Stimulated activated CD4-positive, alpha-beta T cell treated with anti-CD3 and anti-CD28 coated beads, TNF-alpha, amount 100 ng/mL, for 4 hours (primary cell): ENCODE results near the gene GADD45B.
"Not testable (repeated sequence)": the region's sequence is repeated elsewhere in the genome, so short reads cannot be mapped to it uniquely, and the experiment has no call there.

Source experiments
- DNase-seq, 3 experiments: peaks; one replicate each; pipeline ENCODE4 v3.0.0-alpha.2; 2020; ENCODE audit warnings: low read depth in 3 of 3

The GADD45B gene

DNA sequence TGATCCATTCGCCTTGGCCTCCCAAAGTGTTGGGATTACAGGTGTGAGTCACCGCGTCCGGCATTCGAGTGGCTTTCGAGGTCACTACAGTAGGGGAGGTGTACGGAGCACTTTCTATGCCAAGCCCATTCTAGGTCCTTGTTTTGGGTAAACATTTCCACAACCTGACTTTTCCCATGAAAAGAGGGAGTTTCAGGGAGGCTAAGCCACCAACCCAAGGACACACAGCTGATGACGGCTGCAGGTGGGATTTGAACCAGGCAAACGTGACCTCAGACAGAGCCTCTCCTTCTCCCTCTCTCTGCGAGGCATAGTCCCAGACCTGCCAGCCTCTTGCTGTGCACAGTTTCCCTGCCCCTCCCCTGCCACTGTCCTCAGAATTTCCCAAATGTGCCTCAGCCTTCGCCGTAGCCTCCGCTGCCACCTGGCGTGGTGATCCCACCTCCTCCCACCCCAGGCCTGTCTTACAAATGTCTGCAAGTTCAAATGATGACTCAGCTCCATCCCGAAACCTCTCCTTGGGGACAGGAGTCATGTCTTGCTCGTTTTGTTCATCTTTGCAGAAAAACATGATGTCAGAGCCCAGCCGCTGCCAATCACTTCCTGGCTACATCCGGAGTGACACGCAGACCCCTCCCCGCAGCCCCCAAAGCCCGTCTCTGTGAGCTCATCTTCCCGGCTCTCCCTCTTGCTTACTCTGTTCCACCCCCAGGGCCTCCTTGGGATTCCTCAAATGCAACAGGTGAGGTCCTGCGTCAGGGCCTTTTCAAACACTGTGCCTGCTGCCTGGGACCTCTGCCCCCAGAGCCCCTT is 6.6 kb upstream of the GADD45B start:
- DNase-seq: no peak

DNA sequence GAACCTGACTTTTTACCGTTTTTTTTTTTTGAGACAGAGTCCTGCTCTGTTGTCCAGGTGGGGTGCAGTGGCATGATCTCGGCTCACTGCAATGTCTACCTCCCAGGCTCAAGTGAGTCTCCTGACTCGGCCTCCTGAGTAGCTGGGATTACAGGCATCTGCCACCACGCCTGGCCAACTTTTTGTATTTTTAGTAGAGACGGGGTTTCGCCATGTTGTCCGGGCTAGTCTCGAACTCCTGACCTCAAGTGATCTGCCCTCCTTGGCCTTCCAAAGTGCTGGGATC is 6.1 kb upstream of the GADD45B start:
- not testable (repeated sequence) for DNase-seq

DNA sequence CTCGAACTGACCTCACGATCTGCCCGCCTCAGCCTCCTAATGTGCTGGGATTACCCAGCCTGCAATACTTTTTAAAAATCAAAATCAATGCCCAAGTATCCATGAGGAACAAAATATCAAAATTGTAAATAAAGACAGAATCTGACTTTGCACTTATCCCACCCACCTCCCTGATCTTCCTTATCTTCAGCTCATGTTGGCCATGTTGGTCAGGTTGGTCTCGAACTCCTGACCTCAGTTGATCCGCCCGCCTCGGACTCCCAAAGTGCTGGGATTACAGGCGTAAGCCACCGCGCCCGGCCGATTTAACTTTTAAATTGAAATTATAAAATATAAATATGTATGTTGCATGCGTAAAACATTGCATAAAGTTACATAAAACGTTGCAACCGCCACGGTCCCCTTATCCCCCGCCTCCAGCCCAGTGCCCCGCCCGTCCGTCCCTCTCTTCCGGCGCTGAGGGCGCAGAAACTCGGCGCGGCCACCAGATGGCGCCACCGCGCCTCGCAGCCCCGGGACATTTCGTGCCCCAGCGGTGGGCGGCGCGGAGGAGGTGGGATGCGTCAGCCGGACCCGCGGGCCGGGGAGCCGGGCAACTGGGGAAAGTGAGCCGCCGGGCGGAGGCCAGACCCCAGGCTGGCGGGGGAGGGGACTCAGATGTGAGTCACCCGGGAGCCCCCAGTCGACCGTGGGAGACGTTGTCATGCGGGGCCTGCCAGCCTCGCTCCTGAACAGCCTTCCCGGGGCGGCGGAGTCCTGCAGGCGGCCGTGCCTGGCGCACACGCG is 1.5 kb upstream of the GADD45B start:
- DNase-seq: peak; percentile 90 to 93 (median 91)

DNA sequence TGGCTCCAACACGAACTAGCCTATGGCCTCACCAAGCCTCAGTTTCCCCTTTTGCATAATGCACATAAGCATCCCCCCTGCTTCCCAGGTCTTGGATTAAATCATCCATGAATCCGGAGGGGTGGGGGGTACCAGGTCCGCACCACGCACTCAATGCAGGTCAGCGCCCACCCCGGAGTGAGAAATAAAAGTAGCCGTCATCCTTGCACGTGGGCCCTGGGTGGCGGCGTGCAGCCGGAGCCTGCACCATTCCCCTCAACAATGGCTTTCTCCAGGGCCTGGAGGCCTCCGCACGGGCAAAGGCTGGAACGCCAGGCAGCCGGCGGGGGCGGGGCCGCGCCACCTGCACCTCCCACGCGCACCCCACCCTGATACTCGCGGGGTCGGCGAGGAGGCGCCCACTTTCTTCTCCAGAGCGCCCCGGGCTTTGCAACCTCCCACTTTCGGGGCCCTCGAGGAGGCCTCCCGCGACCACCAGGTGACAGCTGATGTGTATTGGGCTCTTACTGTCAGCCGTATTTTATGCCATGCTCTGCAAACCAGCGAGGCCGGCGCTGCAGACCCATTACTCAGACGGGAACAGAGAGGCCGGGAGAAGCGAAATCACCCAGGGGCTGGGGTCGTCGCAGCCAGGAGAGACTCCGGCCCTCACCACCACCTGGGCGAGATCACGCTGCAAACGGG is 767 bp upstream of the GADD45B start:
- peak in 2 of 3 experiments; percentile 44 to 45 for DNase-seq

DNA sequence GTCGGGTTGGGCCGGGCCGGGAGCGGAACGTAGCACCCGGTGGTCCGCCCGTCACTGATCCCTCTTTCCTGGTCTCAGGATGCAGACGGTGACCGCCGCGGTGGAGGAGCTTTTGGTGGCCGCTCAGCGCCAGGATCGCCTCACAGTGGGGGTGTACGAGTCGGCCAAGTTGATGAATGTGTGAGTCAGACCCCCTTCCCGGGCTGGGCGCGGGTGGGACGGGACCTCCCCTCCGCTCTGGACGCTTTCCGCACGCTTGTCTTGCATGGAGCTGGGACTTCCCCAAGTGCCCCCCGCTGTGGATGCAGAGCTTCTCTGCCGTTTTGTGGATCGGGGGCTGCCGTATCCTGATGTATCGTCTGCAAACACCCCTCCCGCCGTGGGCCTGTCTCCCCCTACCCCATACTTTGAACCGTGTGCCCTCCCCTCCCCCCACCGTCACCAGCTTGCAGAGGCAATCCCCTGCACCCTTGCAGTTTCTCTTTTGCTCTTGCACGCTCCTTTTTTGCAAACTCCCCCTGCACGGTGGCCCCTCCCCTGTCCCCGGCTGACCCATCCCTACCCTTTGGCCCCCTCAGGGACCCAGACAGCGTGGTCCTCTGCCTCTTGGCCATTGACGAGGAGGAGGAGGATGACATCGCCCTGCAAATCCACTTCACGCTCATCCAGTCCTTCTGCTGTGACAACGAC is 669 bp downstream of the GADD45B start:
- DNase-seq: peak in 2 of 3 experiments; percentile 52 to 56

DNA sequence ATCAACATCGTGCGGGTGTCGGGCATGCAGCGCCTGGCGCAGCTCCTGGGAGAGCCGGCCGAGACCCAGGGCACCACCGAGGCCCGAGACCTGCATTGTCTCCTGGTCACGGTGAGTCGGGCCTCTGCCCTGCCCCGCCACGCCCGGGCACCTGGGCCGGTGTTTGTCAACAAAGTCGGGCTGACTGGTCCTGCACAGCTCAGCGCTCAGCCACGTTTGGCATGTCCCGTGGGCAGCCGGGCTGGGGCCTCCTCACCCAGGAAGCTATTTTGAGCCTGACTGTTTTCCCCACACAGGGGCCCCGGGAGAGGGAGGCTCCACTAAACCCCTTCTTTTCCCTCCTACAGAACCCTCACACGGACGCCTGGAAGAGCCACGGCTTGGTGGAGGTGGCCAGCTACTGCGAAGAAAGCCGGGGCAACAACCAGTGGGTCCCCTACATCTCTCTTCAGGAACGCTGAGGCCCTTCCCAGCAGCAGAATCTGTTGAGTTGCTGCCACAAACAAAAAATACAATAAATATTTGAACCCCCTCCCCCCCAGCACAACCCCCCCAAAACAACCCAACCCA is 1.3 kb downstream of the GADD45B start:
- DNase-seq: peak in 1 of 3 experiments; percentile 25

DNA sequence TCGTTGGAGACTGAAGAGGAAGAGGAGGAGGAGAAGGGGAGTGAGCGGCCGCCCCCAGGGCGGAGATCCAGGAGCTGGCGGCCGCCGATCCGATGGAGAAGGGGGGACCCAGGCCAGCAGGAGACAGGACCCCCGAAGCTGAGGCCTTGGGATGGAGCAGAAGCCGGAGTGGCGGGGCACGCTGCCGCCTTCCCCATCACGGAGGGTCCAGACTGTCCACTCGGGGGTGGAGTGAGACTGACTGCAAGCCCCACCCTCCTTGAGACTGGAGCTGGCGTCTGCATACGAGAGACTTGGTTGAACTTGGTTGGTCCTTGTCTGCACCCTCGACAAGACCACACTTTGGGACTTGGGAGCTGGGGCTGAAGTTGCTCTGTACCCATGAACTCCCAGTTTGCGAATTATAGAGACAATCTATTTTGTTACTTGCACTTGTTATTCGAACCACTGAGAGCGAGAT is 1.8 kb downstream of the GADD45B start:
- DNase-seq: no peak

DNA sequence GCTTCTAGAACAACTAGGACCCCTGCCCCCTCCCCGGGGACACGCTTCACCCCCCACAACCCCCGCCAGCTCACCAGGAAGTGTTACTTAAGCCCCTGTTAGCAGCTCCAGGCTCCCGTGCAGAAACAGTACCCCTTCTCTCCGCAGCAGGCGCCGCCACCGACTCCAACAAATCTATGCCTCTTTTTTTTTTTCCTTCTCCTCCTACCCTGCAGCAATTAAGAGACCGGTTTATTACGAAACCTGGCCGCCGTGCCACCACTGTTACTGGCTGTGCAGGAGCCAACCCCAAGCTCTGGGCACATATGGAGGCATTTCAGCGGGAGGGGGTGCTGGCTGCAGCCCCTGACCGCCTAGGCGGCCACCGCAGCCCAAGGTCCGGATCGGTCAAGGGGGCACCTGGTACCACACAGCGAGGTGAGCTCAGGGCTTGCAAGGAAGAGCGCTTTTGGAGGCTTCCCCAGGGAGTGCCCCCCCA is 2.4 kb downstream of the GADD45B start:
- DNase-seq: no peak

DNA sequence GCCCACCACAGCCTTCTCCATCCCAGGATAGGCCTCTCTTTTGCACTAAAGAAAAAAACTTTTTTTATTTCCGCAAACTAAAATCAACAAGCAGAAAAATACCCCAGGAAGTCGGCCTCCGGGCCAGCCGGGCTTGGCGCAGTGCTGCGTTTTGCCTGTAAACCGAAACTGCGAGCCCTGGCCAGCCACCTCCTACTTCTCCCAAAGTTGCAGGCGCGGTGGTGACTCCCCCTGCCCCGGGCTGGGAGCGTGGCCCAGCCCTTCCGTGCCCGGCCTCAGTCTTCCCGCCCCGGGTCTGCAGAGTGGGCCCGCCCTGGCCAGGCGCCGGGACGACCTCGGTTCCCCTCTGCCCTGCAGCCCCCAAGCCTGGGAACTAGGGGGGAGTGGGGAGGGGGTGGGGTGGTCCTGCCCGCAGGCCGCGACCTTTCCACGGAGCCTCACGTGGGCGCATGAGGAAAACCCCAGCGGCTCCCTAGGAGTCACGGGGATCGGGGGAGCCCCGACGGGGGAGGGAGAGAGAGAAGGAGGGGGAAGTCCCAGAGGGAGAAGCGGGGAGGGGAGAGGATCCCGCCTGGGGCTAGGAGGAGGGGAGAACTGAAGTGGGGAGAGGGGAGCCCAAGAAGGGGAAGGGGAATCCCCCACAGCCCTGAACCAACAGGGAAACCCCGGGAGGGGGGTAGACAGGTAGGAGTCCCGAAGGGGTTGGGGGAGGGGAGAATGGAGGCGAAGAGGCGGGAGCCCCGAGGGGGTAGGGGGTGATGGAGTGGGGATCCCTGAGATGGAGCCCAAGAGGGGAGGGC is 3.0 kb downstream of the GADD45B start:
- DNase-seq: peak in 2 of 3 experiments; percentile 59 to 60

DNA sequence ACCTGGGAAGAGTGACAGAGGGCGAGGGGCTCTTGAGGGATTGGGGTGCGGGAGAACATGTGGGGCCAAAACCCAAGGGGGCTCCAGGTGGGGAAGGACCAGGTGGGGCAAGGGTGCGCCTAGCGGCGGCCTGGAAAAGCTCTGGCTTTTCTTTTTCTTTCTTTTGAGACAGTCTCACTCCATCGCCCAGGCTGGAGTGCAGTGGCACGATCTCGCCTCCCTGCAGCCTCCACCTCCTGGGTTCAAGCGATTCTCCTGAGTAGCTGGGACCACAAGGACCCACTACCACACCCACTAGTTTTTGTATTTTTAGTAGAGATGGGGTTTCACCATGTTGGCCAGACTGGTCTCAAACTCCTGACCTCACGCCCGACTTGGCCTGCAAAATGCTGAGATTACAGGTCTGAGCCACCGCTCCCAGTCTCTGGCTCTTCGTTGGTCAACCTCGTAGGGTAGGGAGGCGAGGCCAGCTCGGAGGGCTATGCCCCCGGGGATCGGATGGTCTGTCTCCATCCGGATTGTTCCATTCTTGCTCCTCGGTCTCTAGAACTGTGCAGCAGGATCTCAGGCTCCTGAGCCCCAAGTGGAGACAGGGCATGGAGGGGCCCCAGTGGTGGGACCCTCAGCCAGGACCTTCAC is 3.7 kb downstream of the GADD45B start:
- no peak for DNase-seq

DNA sequence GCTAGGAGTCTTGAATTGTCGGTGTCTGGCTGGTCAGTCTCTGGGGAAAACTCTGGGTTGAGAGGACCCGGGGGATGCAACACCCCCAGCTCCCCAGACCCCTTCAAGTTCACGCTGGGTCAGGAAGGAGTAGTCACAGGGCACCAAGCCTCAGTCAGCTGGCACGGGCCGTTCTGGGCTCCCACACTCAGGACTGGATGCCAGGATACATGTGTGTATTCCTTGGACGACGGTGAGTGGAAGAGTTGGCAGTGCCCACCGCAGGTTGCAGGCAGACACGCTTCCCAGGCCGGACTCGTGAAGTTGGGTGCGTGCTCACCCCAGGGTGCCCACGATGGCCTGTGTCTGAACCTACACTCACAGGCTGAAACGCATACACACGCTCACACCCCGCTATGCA is 5.5 kb downstream of the GADD45B start:
- no peak for DNase-seq

DNA sequence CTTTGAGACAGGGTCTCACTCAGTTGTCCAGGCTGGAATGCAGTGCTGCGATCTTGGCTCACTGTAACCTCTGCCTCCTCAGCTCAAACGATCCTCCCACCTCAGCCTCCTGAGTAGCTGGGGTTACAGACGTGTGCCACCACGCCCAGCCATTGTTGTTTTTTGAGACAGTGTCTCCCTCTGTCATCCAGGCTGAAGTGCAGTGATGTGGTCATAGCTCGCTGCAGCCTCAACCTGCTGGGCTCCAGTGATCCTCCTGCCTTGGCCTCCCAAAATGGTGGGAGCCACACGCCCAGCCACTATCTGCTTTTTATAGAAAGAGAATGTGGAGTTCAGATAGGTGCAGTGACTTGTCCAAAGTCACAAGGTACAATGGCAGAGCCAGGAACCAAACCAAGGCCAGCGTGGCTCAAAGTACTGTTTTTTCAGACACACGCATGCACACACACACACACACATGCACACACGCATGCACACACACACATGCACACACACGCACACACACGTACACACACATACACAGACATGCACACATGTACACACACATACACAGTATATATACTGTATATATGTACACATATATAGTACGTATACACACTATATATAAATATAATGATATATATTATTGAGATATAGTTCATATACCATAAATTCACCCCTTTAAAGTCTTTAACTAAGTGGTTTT is 6.6 kb downstream of the GADD45B start:
- DNase-seq: no peak

DNA sequence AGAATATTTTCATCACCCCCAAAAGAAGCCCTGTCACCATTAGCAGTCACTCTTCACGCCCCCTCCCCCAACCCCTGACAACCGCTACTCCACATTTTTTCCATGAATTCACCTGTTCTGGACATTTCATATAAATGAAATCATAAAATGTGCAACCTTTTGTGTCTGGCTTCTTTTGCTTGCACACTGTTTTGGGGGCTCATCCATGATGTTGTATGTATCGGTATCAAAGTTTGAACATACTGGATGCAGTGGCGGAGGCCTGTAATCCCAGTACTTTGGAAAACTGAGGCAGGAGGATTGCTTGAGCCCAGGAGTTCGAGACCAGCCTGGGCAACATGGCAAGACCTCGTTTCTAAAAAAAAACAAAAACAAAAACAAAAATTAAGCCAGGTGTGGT is 7.2 kb downstream of the GADD45B start:
- no peak for DNase-seq

DNA sequence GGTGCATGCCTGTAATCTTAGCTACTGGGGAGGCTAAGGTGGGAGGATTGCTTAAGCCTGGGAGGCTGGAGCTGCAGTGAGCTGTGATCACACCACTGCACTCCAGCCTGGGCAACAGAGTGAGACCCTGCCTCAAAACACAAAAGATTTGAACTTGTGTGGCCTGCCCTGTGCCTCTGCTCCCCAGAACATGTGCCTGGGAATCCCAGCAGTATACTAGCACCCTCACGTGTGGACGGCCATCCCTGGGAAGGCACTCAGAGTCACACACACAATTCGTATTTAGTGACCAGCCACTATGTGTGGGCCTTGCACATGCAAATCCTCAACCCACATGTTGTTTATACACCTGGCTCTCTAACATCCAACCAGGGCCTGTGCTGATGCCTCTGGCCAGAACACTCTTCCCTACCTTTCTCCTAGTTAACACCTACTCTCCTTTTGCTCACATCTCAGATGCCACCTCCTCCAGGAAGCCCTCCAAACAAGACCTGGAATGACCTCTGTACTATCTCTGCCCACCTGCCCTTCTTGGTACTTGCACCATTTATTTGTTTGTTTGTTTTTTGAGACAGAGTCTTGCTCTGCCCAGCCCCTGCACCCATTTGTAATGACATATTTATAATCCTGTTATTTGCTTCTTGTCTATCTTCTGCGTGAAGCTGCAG is 7.7 kb downstream of the GADD45B start:
- DNase-seq: no peak

DNA sequence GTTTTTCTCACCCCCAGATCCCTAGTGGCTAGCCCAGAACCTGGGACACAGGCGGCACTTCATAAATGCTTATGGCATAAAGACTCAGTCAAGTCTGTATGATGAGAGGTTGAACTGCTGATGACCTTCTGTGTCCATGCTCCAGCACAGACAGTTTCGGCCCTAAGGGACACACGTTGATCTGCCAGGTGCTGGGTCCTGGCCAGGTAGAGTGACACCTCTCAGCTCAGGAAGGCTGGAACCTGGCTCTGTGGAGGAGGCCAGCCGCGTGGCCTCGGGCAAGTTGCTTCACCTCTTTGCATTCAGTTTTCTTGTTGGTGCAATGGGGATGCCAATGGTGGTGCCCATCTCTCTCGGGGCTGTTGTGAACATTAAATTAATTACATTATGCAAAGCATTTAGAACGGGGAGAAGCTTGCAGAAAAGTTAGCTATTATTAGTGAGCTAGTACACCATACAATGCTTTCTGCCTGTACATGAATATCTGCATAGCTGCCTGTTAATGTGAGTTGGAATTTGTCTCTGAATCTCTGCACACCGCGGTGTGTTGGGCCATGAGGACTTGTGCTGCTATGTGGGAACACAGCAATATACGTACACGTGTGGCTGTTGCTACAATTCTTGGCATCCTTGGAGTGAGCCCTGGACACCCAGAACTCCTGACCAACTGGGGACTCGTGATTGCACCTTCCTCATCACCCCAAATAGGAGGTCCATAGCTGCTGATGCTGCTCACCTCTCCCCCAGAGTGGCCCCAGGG is 8.4 kb downstream of the GADD45B start:
- DNase-seq: no peak

DNA sequence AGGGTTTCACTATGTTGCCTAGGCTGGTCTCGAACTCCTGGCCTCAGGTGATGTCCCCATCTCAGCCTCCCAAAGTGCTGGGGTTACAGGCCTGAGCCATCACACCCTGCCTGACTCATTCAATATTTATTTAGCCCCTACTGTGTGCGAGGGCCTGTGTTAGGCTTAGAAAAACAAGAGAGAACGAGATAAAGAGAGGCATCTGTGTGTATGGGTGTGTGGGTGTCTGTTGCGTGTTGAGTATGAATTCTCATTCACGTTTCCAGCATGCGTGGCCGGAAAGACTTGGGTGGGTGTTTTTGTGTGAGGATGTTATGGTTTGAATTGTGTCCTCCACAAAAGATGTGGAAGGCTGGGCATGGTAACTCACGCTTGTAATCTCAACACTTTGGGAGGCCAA is 9.5 kb downstream of the GADD45B start:
- no peak for DNase-seq

DNA sequence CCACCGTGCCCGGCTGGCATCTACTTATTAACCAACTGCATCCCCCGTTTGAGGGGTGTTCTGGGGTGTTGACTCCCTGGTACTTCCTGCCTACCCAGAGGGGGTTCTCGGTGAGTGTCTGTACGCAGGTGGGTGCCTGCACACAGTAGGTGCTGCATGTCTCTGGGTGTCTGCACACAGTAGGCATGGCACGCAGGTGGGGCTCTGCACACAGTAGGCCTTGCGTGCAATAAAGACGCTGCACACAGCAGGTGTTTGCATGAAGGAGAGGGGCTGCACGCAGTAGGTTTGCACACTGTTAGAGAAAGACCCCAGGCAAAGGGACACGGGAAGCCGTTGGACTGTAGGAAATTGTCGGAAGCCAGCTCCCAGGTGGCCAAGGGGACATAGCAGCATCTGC is 11.2 kb downstream of the GADD45B start:
- no peak for DNase-seq

DNA sequence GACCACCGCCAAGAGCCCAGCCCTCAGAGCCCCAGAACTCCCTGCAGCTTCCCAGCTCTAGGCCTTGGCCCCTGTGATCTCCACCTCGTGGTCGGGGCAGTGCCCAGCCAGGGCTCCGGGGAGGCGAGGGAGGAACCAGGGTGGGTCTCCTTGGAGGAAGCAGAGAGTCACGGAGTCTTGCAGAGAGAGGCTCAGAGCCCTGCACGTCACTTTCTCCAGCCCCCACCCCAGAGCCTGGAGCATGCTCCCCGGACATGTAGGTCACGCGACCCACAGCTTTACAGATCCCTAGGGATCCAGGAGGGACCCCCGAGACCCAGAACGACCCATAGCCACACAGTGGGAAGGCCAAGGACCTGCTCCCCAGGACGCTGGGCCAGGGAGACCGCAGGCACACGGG is 11.9 kb downstream of the GADD45B start:
- DNase-seq: no peak
